Astrocyte of the cerebellum (primary cell): ENCODE measurements around the gene TIMELESS.
A peak's percentile ranks its signal among the peaks of the same experiment; 100 is the strongest.

Source experiments
- DNase-seq: peaks from one replicate; pipeline ENCODE4 v3.0.0-alpha.2; 2011; ENCODE audit warnings: low read depth
- H3K4me3 ChIP-seq: 2 replicates; pipeline ENCODE4 v1.5.1; 2011; ENCODE audit warnings: mild to moderate bottlenecking, low read depth, low read length, moderate library complexity
- in situ Hi-C: cut with HindIII; loops from 2 replicates; pipeline ENCODE4 v1.10.0; 2017; ENCODE audit warnings: low sequenced_read_pairs
- TF ChIP-seq, protein P1 (sequence below): IDR thresholded peaks from 2 replicates; pipeline ENCODE4 v1.5.1; 2012; ENCODE audit warnings: low read length, low read depth, moderate library complexity, mild to moderate bottlenecking; ENCODE audit errors: missing control alignments

TIMELESS gene

DNA sequence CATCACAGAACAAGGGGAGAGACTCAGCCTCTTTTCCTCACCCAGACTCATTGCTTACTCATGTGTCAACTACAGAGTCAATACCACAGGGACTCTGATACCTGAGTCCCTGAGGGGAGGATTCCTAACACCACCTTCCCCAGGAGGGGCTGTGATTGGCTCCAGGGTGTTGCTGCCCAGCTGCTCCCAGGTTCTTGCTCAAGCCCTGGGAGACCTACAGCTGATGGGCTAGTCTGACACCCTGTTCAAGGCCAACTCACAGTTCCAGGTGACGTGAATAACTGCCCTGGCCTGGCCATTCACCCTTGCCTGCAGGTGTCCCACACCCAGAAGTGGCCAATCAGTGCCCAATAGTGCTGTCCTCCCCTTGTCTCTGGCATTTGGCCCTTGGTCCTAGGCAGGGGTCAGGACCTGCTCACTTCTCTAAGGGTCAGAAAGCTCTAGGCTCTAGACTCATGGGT is 27.8 kb upstream of the TIMELESS start:
- H3K4me3 ChIP-seq: no peak overlapping the region
- TF ChIP-seq, protein P1, sequence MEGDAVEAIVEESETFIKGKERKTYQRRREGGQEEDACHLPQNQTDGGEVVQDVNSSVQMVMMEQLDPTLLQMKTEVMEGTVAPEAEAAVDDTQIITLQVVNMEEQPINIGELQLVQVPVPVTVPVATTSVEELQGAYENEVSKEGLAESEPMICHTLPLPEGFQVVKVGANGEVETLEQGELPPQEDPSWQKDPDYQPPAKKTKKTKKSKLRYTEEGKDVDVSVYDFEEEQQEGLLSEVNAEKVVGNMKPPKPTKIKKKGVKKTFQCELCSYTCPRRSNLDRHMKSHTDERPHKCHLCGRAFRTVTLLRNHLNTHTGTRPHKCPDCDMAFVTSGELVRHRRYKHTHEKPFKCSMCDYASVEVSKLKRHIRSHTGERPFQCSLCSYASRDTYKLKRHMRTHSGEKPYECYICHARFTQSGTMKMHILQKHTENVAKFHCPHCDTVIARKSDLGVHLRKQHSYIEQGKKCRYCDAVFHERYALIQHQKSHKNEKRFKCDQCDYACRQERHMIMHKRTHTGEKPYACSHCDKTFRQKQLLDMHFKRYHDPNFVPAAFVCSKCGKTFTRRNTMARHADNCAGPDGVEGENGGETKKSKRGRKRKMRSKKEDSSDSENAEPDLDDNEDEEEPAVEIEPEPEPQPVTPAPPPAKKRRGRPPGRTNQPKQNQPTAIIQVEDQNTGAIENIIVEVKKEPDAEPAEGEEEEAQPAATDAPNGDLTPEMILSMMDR: no peak
- in situ Hi-C loops: no loop called here
- no peak for DNase-seq

DNA sequence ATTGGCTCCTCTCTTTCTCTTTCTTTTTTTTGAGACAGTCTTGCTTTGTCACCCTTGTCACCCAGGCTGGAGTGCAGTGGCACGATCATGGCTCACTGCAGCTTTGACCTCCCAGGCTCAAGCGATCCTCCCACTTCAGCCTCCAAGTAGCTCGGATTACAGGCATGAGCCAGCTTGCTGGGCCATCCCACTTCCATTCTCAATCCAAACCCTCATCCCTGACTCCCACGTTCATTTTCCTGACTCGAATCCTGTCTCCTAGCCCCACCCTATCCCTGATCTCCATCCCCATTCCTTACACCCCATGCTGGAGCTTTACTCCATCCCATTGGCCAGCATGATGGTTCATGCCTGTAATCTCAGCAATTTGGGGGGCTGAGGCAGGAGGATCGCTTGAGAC is 26.9 kb upstream of the TIMELESS start:
- no peak overlapping the region for H3K4me3 ChIP-seq
- TF ChIP-seq, protein P1: no peak
- no peak for DNase-seq
- in situ Hi-C loops: no loop called here

DNA sequence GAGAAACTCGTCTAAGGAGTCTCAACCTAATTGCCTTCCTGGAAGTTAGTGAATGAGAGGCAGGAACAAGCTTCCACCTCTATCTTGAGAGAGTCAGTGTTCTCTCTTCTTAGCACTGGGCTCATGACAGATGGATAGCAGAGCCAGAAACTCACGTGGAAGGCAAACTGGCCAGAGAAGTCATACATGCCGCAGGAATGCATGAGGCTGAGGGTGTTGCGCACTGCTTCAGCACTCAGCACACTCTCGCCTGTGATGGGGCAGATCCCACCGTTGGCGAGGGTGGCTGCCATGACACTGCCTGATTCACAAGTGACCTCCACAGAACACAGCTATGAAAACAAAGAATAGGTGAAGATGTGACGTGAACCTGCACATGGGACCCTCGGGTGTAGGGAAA is 25.2 kb upstream of the TIMELESS start:
- DNase-seq: no peak
- TF ChIP-seq, protein P1: no peak
- no peak overlapping the region for H3K4me3 ChIP-seq
- in situ Hi-C loops: loop anchor here (25.0 kb wide), 1 partner anchor 112 kb away; the partner anchor contains the start of genes APOF and STAT2

DNA sequence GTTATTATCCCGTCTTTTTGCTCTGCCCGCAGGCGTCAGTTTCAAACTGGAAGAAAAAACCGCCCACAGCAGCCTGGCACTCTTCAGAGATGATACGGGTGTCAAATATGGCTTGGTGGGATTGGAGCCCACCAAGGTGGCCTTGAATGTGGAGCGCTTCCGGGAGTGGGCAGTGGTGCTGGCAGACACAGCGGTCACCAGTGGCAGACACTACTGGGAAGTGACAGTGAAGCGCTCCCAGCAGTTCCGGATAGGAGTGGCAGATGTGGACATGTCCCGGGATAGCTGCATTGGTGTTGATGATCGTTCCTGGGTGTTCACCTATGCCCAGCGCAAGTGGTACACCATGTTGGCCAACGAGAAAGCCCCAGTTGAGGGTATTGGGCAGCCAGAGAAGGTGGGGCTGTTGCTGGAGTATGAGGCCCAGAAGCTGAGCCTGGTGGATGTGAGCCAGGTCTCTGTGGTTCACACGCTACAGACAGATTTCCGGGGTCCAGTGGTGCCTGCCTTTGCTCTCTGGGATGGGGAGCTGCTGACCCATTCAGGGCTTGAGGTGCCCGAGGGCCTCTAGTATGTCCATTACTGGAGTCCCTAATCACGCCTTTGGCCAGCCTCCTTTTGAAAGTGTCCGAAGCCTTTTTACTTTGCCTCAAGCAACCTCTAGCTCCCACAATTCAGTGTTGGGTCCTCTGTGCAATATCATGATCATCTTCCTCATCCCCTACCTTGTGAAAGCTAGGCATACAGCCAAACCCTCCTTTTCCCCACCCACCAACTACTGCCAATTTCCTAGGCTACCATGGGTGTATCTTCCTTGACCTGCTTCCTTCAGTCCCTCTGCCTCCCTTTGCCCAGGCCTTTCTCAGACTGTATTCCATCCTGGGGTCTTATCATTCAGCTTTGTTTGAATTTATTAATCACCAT is 20.0 kb upstream of the TIMELESS start:
- TF ChIP-seq, protein P1: no peak
- H3K4me3 ChIP-seq: peak overlapping the region; percentile 99
- no peak for DNase-seq
- in situ Hi-C loops: loop anchor here (25.0 kb wide), 1 partner anchor 107 kb away; the partner anchor contains the start of genes APOF and STAT2

DNA sequence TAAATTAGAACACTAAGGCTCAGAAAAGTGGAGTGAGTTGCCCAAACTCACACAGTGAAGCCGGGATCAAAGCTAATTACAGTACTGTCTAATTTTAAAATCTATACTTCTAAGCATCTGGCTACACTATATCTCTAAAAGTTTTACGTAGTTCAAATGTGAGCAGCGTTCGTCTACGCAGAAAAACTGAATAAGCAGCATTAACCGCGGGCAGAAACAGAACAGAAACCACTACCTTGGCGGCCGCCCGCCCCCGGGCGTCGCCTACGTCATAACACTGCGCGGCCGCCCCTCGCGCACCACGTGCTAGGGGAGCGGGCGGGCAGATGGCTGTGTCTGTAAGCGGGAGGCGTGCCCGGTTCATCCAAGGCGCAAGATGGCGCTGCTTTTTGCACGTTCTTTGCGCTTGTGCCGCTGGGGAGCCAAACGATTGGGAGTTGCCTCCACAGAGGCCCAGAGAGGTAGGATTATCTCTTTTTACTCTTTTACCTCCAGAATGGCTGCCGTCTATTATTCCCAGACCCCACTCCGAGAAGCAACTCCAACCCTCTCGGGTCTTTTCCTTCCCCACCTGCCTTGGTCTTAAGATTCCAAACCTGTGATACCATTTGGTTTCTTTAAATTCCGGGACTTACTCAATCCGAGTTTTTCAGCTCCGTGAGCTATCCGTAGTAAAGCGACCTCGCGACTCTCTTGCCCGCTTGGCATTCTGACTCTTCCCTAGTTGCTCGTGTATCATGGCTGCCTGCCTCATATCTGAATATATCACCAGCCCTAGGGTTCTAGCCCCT is 19.2 kb upstream of the TIMELESS start, which contains the start of gene SPRYD4:
SPRYD4 (plus strand) TSS at position 363 of the 791 bp plus-strand sequence; CDS start at position 377, 14 bp downstream.
- in situ Hi-C loops: loop anchor here (25.0 kb wide), 1 partner anchor 106 kb away; the partner anchor contains the start of genes APOF and STAT2
- peak within 1 kb of the TSS; percentile 99 for H3K4me3 ChIP-seq
- peak; percentile 86 for DNase-seq
- TF ChIP-seq, protein P1: peak; percentile 36

DNA sequence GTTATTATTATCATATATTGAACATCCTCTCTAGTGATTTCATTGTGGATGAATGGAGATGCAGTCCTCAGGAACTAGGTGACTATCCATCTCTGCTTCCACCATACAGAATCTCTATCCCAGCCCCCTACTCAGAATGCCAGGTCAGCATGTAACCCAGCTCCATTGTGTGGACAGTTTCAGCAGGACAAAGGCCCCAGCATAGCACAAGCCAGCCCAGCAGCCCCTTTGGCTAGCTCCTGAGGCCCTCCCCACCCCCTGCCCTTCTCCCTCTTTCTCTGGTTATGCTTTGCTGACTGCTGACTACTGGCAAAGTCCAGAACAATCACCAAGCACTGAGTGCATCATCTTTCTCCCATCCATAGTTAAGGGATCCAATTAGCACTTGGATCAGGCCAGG is 13.3 kb upstream of the TIMELESS start:
- in situ Hi-C loops: loop anchor here (25.0 kb wide), 1 partner anchor 100 kb away; the partner anchor contains the start of genes APOF and STAT2
- TF ChIP-seq, protein P1: no peak
- no peak overlapping the region for H3K4me3 ChIP-seq
- DNase-seq: no peak
